GM12801 (cell line): ENCODE results near the gene HIVEP2.

Experiments
- TF ChIP-seq, protein P1 (sequence below): IDR thresholded peaks from one replicate; pipeline ENCODE4 v1.5.1; 2011; ENCODE audit warnings: control low read depth; ENCODE audit not compliant: insufficient read length; ENCODE audit errors: extremely low read depth

Gene HIVEP2

GRCh38 chr6:142935553-142936517 lies 9.1 kb downstream of the HIVEP2 start:
- TF ChIP-seq, protein P1, sequence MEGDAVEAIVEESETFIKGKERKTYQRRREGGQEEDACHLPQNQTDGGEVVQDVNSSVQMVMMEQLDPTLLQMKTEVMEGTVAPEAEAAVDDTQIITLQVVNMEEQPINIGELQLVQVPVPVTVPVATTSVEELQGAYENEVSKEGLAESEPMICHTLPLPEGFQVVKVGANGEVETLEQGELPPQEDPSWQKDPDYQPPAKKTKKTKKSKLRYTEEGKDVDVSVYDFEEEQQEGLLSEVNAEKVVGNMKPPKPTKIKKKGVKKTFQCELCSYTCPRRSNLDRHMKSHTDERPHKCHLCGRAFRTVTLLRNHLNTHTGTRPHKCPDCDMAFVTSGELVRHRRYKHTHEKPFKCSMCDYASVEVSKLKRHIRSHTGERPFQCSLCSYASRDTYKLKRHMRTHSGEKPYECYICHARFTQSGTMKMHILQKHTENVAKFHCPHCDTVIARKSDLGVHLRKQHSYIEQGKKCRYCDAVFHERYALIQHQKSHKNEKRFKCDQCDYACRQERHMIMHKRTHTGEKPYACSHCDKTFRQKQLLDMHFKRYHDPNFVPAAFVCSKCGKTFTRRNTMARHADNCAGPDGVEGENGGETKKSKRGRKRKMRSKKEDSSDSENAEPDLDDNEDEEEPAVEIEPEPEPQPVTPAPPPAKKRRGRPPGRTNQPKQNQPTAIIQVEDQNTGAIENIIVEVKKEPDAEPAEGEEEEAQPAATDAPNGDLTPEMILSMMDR: no peak

DNA sequence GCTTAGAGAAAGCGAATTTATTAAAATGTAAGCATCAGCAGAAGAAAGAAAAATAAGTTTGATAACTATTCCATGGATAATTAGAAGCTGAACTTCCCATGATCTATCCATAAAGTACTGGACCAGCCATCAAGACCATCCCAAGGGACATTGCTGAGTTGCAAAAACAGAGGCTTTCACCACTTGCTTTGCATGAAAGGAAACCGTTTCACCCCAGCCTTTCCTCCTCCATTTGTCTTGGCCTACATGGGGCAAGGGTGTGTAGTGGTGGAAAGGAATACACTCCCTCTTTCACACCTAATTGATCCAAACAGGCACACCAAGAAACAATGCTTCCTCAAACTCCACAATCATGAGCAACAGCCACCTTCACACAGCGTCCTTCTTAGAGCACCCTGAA lies 10.4 kb downstream of the HIVEP2 start:
- TF ChIP-seq, protein P1: no peak

GRCh38 chr6:142934106-142934505 lies 10.9 kb downstream of the HIVEP2 start:
- TF ChIP-seq, protein P1: no peak

DNA sequence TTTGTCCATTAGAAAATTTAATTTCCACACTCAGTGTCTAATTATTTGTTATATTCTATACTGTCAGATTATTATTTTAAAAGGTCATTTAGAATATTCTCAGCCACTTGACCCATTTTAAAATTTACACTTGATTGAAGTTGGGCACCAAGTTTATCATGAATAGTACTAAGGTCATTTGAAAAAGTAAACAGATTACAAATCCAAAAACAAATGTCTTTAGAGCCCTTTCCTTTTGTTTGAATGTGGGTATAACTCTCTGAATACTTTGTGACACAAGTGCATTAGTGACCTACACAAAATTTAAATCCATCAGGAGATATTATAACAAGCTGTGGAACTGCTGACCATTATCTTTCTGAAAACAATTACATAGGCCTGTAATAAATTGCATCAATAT lies 11.3 kb downstream of the HIVEP2 start:
- TF ChIP-seq, protein P1: no peak

- TF ChIP-seq, protein P1: no peak
Observed at GRCh38 chr6:142932889-142933288, 12.1 kb downstream of the HIVEP2 start.

DNA sequence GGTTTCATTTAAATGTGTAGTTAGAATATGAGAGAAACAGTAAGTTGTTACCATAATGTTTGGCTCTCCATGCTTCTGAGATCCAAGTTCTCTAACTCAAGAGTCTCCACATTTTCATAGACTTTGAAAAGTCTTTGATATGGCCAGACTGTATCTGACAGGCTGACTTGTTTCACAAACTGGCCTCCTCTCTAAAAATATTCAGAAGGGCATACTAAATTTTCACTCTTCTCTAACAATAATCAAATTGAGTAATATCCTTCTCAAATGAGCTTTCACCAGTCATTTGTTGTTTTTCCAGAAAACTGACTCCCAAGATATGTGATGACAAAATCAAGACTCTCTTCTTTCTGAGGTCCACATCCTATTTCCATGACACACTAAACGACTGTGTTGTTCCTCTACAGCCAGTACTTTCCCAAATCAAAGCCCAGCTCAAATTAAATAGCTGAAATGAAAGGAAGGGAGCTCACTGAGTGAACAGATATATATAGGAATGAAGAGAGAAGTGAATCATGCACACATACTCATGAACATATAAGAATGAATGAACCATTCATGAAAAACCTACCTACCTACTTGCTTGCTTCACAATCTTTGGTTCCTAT lies 15.1 kb downstream of the HIVEP2 start:
- TF ChIP-seq, protein P1: no peak

GRCh38 chr6:142927904-142928303 lies 17.1 kb downstream of the HIVEP2 start:
- TF ChIP-seq, protein P1: no peak
